HFFc6 (cell line): ENCODE results near the gene AGAP3. TPM values are rescaled to one million over a fixed set of nuclear protein-coding genes. Genes with fewer than 3 reads are reported as not detected.

Source experiments
- DNase-seq: peaks from one replicate; pipeline ENCODE4 v3.0.0-alpha.2; 2018
- H3K27ac Mint-ChIP-seq: 2 replicates; pipeline ENCODE4 v1.8.0; 2020; ENCODE audit warnings: mild to moderate bottlenecking, mixed read lengths
- H3K27me3 Mint-ChIP-seq: 2 replicates; pipeline ENCODE4 v1.8.0; 2021; ENCODE audit warnings: mild to moderate bottlenecking, moderate library complexity, mixed read lengths; ENCODE audit not compliant: insufficient read depth
- H3K36me3 Mint-ChIP-seq: 2 replicates; pipeline ENCODE4 v1.8.0; 2021; ENCODE audit warnings: low read depth, mixed read lengths
- H3K4me1 Mint-ChIP-seq: 2 replicates; pipeline ENCODE4 v1.8.0; 2020; ENCODE audit warnings: low read depth, mixed read lengths
- H3K4me3 Mint-ChIP-seq: 2 replicates; pipeline ENCODE4 v1.8.0; 2020; ENCODE audit warnings: mild to moderate bottlenecking, moderate library complexity, mixed read lengths
- H3K9me3 Mint-ChIP-seq: 2 replicates; pipeline ENCODE4 v1.8.0; 2020; ENCODE audit warnings: mild to moderate bottlenecking, mixed read lengths
- CTCF ChIP-seq: fragments of 200-600 bp; sonication (generic); IDR thresholded peaks from 2 replicates; pipeline ENCODE4 v1.5.0; 2021; ENCODE audit warnings: antibody characterized with exemption, mild to moderate bottlenecking
- total RNA-seq, 6 experiments: library from RNA; stranded (reverse); fragmentation: NEBNext Ultra II Directional; extraction: Animal tissue kit (Norgen Biotek cat#: 25700); gene quantifications; 2 replicates in 1 of 6; 3 replicates in 5 of 6; pipeline ENCODE4 v1.2.3, GENCODE V29; 2021

The AGAP3 gene
- total RNA-seq, 6 experiments from 2014 or later, result 73.3 to 104 (median 82.2) TPM

- no peak for TF ChIP-seq CTCF
- Mint-ChIP-seq H3K4me1 (peaks cover 5% of the 10 kb centered on the region; the same call in 1 of the 2 replicates), H3K4me3 (no peak overlapping the region), H3K9me3 (no peaks in the 10 kb centered on the region), H3K36me3 (peaks cover 9% of the 10 kb centered on the region; the same call in 1 of the 2 replicates), H3K27me3 (peaks cover 4% of the 10 kb centered on the region; the same call in 1 of the 2 replicates), H3K27ac (no peak overlapping the region)
- no peak for DNase-seq
Measured at GRCh38 chr7:151128716-151129115, 42.4 kb downstream of the AGAP3 start.

- no peak for TF ChIP-seq CTCF
- Mint-ChIP-seq H3K27me3 (peaks cover 3% of the 10 kb centered on the region), H3K27ac (no peak overlapping the region), H3K36me3 (peaks cover 3% of the 10 kb centered on the region; the same call in 1 of the 2 replicates), H3K9me3 (no peaks in the 10 kb centered on the region), H3K4me3 (no peak overlapping the region), H3K4me1 (peaks cover 5% of the 10 kb centered on the region; the same call in 1 of the 2 replicates)
- no peak for DNase-seq
Measured at GRCh38 chr7:151129117-151129959, 43.1 kb downstream of the AGAP3 start.

DNA sequence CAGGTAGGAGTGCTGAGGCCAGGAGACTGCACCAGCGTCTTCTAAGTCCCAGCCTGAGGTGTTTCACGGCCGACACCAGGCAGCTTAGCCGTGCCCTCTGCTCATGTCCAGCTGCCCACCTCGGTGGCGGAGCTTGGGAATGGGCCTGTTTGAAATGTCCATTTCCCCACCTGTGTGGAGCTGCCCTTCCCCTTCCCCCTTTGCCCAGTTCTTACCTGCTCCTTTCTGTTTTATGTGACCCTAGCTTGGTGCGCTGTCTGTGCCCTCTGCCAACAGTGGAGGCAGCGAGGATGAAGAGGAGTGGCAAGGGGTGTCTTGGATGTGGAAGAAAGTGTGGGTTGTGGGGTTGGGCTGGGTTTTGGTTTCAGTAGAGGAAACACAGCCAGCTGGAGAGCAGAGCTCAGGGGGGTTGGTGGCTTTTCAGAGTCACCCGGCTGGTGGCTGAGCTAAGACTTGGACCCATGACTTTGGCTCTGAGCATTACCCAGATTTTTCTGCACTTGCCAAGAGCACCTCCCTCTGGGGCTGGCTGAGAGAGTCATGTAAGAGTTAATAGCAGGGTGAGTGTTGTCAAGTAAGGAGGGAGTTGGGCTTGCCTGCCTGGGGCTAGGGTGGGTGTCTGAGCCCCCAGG lies 43.8 kb downstream of the AGAP3 start:
- Mint-ChIP-seq H3K9me3 (no peaks in the 10 kb centered on the region), H3K27ac (peak overlapping the region; percentile 14; the same call in 1 of the 2 replicates), H3K27me3 (peaks cover 3% of the 10 kb centered on the region), H3K4me3 (no peak overlapping the region), H3K36me3 (no peaks in the 10 kb centered on the region), H3K4me1 (peaks cover 5% of the 10 kb centered on the region; the same call in 1 of the 2 replicates)
- DNase-seq, result no peak
- no peak for TF ChIP-seq CTCF

GRCh38 chr7:151130741-151131157 lies 44.5 kb downstream of the AGAP3 start:
- Mint-ChIP-seq H3K4me1 (peaks cover 1% of the 10 kb centered on the region; the same call in 1 of the 2 replicates), H3K4me3 (no peak overlapping the region)

DNA sequence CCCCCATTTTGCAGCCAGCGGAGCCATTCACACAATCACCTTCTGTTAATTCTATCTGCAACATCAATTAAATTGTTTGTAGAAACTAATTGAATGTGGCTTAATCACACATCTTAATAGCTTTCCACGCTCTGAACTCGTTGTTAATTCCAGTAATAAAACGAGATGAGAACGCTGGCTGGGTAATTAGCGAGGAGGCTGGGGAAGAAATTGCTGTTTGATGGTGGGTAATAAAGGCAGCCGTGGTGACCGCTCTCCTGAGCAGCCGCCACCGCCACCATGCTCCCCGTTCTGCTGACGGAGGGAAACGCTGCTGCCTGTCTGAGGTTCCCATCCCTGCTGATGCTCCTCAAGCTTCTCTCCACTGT lies 44.9 kb downstream of the AGAP3 start:
- H3K27ac Mint-ChIP-seq, result no peak overlapping the region
- no peaks in the 10 kb centered on the region for H3K9me3 Mint-ChIP-seq
- H3K4me3 Mint-ChIP-seq, result no peak overlapping the region
- no peaks in the 10 kb centered on the region for H3K36me3 Mint-ChIP-seq
- no peak for DNase-seq
- no peak for TF ChIP-seq CTCF
- H3K27me3 Mint-ChIP-seq, result peaks cover 1% of the 10 kb centered on the region
- no peaks in the 10 kb centered on the region for H3K4me1 Mint-ChIP-seq

More at GRCh38 chr7:151130741-151131157, 44.5 kb downstream of the AGAP3 start:
- TF ChIP-seq CTCF, result no peak
- no peaks in the 10 kb centered on the region for H3K9me3 Mint-ChIP-seq
- no peak for DNase-seq
- H3K27ac Mint-ChIP-seq, result no peak overlapping the region
- H3K36me3 Mint-ChIP-seq, result no peaks in the 10 kb centered on the region
- H3K27me3 Mint-ChIP-seq, result peaks cover 1% of the 10 kb centered on the region
